ENCODE data around the gene GRIA3. TPM values are rescaled to one million over a fixed set of nuclear protein-coding genes. Genes with fewer than 3 reads are reported as not detected.

GRIA3 gene
- total RNA-seq, 1 experiment from 2014 or later, result 1.4 TPM

DNA sequence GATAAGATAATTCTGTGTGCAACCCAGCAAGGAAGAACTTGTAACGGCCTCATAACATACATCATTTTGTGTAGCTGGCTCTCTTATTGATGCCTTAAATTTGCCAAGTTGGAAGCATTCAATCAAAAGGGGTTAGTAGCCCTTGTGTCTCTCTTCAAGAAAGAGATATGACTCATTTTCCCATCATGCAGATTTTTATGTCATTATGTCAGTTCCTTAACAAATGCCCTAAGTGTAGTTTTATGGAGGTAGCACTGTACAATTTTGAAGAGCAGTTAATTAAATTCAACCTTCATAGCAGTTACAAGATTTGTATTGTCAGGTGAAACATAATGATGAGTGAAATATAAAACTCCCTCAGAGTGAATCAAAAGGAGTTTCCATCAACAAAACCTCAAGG, 215.6 kb downstream of the GRIA3 start:
- Histone ChIP-seq H2AFZ (ENCODE audit: low read length) (no peak overlapping the region), H3K79me2 (ENCODE audit: insufficient read depth, low read length) (no peaks in the 10 kb centered on the region), H3K9ac (ENCODE audit: extremely low read depth, insufficient read length, low read length) (no peak overlapping the region), H2BK12ac (ENCODE audit: insufficient read length, low read depth, low read length) (no peak overlapping the region), H2BK20ac (ENCODE audit: low read depth, low read length, poor library complexity, severe bottlenecking) (no peak overlapping the region), H3K23me2 (ENCODE audit: insufficient read length, low read depth, low read length, poor library complexity, severe bottlenecking) (no peaks in the 10 kb centered on the region), H3K27ac (ENCODE audit: insufficient read length, low read depth, low read length) (no peak overlapping the region), H3K14ac (ENCODE audit: insufficient read depth, low read length) (no peak overlapping the region), H4K5ac (ENCODE audit: insufficient read length, low read depth, low read length) (no peak overlapping the region), H3K18ac (ENCODE audit: insufficient read length, low read depth, low read length) (no peak overlapping the region), H3T11ph (ENCODE audit: low read length) (no peak overlapping the region), H3K4me1 (ENCODE audit: insufficient read depth, low read length) (no peaks in the 10 kb centered on the region), H3K79me1 (ENCODE audit: insufficient read depth, low read depth, low read length, poor library complexity, severe bottlenecking) (no peaks in the 10 kb centered on the region), H3K4ac (ENCODE audit: low read depth, low read length) (no peak overlapping the region), H4K8ac (replicated peaks; ENCODE audit: insufficient read length, low read depth, low read length) (no peak overlapping the region), H2AK5ac (ENCODE audit: insufficient read length, low read length) (no peak overlapping the region), H4K20me1 (ENCODE audit: control insufficient read depth, insufficient read depth, insufficient read length) (no peaks in the 10 kb centered on the region), H2BK15ac (ENCODE audit: low read depth, low read length) (no peak overlapping the region), H2BK120ac (ENCODE audit: low read depth, low read length, poor library complexity, severe bottlenecking) (no peak overlapping the region), H3K23ac (ENCODE audit: insufficient read length, low read depth, low read length) (no peak overlapping the region), H3K9me3 (ENCODE audit: control insufficient read depth, low read depth, low read length) (peaks cover 28% of the 10 kb centered on the region), H3K56ac (ENCODE audit: insufficient read length, low read depth, low read length) (no peak overlapping the region), H3K27me3 (ENCODE audit: insufficient read depth, low read length) (no peaks in the 10 kb centered on the region), H2BK5ac (ENCODE audit: insufficient read length, low read length) (no peak overlapping the region), H3K4me2 (ENCODE audit: insufficient read depth, insufficient read length, low read length) (no peak overlapping the region), H4K91ac (ENCODE audit: insufficient read length, low read depth, low read length) (no peak overlapping the region)
- Mint-ChIP-seq H3K36me3 (ENCODE audit: insufficient read depth in 1 of 3, low read depth in 3 of 3) (peaks cover 0 to 3% (median 0%) of the 10 kb centered on the region in 3 experiments; a peak in 3 of 7 replicates), H3K4me1 (peaks cover 10 to 20% of the 10 kb centered on the region in 2 experiments), H3K4me3 (no peak overlapping the region), H3K27ac (no peak overlapping the region), H3K27me3 (ENCODE audit: low read depth) (no peaks in the 10 kb centered on the region), H3K9me3 (peaks cover 0 to 41% of the 10 kb centered on the region in 2 experiments; a peak in 2 of 5 replicates)
- no peak for DNase-seq
- no CpG with 5 or more reads among the region's 1 CpG for WGBS (ENCODE audit: extremely low coverage, insufficient read length, low lambda C conversion rate)
- no peak for TF ChIP-seq CTCF (conservative IDR thresholded peaks at IDR 0.05)

Measured in H9 (cell line).